OCI-LY7 (cell line): ENCODE data around the gene TSC22D2. TPM values are rescaled to one million over a fixed set of nuclear protein-coding genes. Genes with fewer than 3 reads are reported as not detected.

Experiments
- BruUV-seq: library from RNA; stranded (reverse); fragments of 400-500 nt; replicated peaks from 2 replicates; lab custom pipeline; 2021; lab: Mats Ljungman, UMichigan
- CTCF ChIA-PET: fragments of 300-600 bp; sonication (Branson Sonifier 250); formaldehyde crosslinking; loops from one replicate; lab custom pipeline; 2022; ENCODE audit warnings: antibody characterized with exemption; ENCODE audit not compliant: unreplicated experiment; lab: Charles Lee
- POLR2A ChIA-PET: fragments of 300-600 bp; sonication (Branson Sonifier 250); formaldehyde crosslinking; loops from one replicate; lab custom pipeline; 2022; ENCODE audit warnings: antibody characterized with exemption; lab: Charles Lee
- DNase-seq: peaks from one replicate; pipeline ENCODE4 v3.0.0-alpha.2; 2015; ENCODE audit warnings: low spot score
- H2AFZ ChIP-seq: fragments of 200-600 bp; sonication (generic), shearing (Covaris generic); 2 replicates; pipeline ENCODE4 v1.6.1; 2014; ENCODE audit warnings: mild to moderate bottlenecking, antibody characterized with exemption, low read length, moderate library complexity
- H3K27ac ChIP-seq: fragments of 200-600 bp; sonication (generic); 2 replicates; pipeline ENCODE4 v1.5.1; 2014; ENCODE audit warnings: mixed run types, low read depth, mild to moderate bottlenecking, moderate library complexity, low read length, inconsistent platforms; ENCODE audit not compliant: poor library complexity, severe bottlenecking
- H3K36me3 ChIP-seq: fragments of 200-600 bp; sonication (generic); 2 replicates; pipeline ENCODE4 v1.6.1; 2014; ENCODE audit warnings: mild to moderate bottlenecking, antibody characterized with exemption, low read length, moderate library complexity, mixed read lengths; ENCODE audit not compliant: insufficient read depth
- H3K4me1 ChIP-seq: fragments of 200-600 bp; sonication (generic); 2 replicates; pipeline ENCODE4 v1.5.1; 2014; ENCODE audit warnings: mild to moderate bottlenecking, low read length; ENCODE audit not compliant: insufficient read depth, poor library complexity, severe bottlenecking
- H3K4me2 ChIP-seq: fragments of 200-600 bp; sonication (generic); 2 replicates; pipeline ENCODE4 v1.6.1; 2014; ENCODE audit warnings: mild to moderate bottlenecking, low read length
- H3K4me3 ChIP-seq: fragments of 200-600 bp; sonication (generic); 2 replicates; pipeline ENCODE4 v1.5.1; 2014; ENCODE audit warnings: mild to moderate bottlenecking, low read depth, low read length; ENCODE audit not compliant: poor library complexity, severe bottlenecking
- H3K79me2 ChIP-seq: fragments of 200-600 bp; sonication (generic); 2 replicates; pipeline ENCODE4 v1.6.1; 2016; ENCODE audit warnings: low read depth, mild to moderate bottlenecking, low read length, moderate library complexity, mixed read lengths; ENCODE audit not compliant: insufficient read depth
- H3K9me2 ChIP-seq: fragments of 200-600 bp; sonication (generic); 2 replicates; pipeline ENCODE4 v1.6.1; 2016; ENCODE audit warnings: mild to moderate bottlenecking, low read length, mixed read lengths; ENCODE audit not compliant: insufficient read depth
- H3K9me3 ChIP-seq: fragments of 200-600 bp; sonication (generic); 2 replicates; pipeline ENCODE4 v1.6.1; 2014; ENCODE audit warnings: mild to moderate bottlenecking, mixed run types, low read length, mixed read lengths
- H4K20me1 ChIP-seq: fragments of 200-600 bp; sonication (generic); 2 replicates; pipeline ENCODE4 v1.6.1; 2014; ENCODE audit warnings: mild to moderate bottlenecking, antibody characterized with exemption, low read length, moderate library complexity, mixed read lengths; ENCODE audit not compliant: insufficient read depth
- EZH2phosphoT487 ChIP-seq: fragments of 200-600 bp; sonication (generic); IDR thresholded peaks from 2 replicates; pipeline ENCODE4 v1.6.1; 2018; ENCODE audit warnings: low read depth, borderline replicate concordance, mild to moderate bottlenecking, mixed run types, antibody characterized with exemption, low read length, moderate library complexity, mixed read lengths
- intact Hi-C: fragments of 100-400 bp; cut with micrococcal nuclease; formaldehyde crosslinking; loops from one replicate; pipeline ENCODE4 v1.10.0; 2022; ENCODE audit not compliant: unreplicated experiment
- total RNA-seq, 2 experiments: library from RNA; depleted of rRNA in 1 of 2; stranded (reverse); fragments of >200 nt in 1 of 2; shearing (Covaris generic) in 1 of 2; gene quantifications; 2 replicates each; pipeline ENCODE4 v1.2.3, GENCODE V29; 2014 to 2022
- TF ChIP-seq, protein P1 (sequence below): fragments of 200-600 bp; sonication (generic); conservative IDR thresholded peaks from 2 replicates; pipeline ENCODE4 v1.5.1; 2014; ENCODE audit warnings: mild to moderate bottlenecking, antibody characterized with exemption, low read length, moderate library complexity, mixed read lengths

The TSC22D2 gene
- total RNA-seq, 2 experiments from 2014 or later = 5.9 to 24.2 TPM

GRCh38 chr3:150428562-150428961 lies 20.5 kb downstream of the TSC22D2 start:
- H3K9me2 ChIP-seq = no peaks in the 10 kb centered on the region
- H3K9me3 ChIP-seq = no peaks in the 10 kb centered on the region
- no peaks in the 10 kb centered on the region for H3K4me1 ChIP-seq
- H2AFZ ChIP-seq = no peak overlapping the region
- no peak for DNase-seq
- H3K27ac ChIP-seq = no peak overlapping the region
- TF ChIP-seq, protein P1, sequence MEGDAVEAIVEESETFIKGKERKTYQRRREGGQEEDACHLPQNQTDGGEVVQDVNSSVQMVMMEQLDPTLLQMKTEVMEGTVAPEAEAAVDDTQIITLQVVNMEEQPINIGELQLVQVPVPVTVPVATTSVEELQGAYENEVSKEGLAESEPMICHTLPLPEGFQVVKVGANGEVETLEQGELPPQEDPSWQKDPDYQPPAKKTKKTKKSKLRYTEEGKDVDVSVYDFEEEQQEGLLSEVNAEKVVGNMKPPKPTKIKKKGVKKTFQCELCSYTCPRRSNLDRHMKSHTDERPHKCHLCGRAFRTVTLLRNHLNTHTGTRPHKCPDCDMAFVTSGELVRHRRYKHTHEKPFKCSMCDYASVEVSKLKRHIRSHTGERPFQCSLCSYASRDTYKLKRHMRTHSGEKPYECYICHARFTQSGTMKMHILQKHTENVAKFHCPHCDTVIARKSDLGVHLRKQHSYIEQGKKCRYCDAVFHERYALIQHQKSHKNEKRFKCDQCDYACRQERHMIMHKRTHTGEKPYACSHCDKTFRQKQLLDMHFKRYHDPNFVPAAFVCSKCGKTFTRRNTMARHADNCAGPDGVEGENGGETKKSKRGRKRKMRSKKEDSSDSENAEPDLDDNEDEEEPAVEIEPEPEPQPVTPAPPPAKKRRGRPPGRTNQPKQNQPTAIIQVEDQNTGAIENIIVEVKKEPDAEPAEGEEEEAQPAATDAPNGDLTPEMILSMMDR = no peak
- TF ChIP-seq EZH2phosphoT487 = no peak
- no TSS peak for BruUV-seq
- H3K4me3 ChIP-seq = no peak overlapping the region
- peaks cover 25% of the 10 kb centered on the region for H3K36me3 ChIP-seq
- peaks cover 6% of the 10 kb centered on the region; the same call in 1 of the 2 replicates for H4K20me1 ChIP-seq
- ChIA-PET POLR2A (interaction anchor here (0.5 to 1.6 kb wide), 6 partner anchors 11 to 858 kb away, joined by 3 to 6 read pairs (median 4); no protein-coding TSS in a partner anchor), CTCF (no interaction called here)
- intact Hi-C loops = no loop called here
- peaks cover 25% of the 10 kb centered on the region; the same call in 1 of the 2 replicates for H3K79me2 ChIP-seq
- H3K4me2 ChIP-seq = no peak overlapping the region

GRCh38 chr3:150429767-150430671 lies 21.9 kb downstream of the TSC22D2 start:
- intact Hi-C loops = no loop called here
- Histone ChIP-seq H3K9me2 (no peaks in the 10 kb centered on the region), H2AFZ (no peak overlapping the region), H3K36me3 (peaks cover 18% of the 10 kb centered on the region; the same call in 1 of the 2 replicates), H3K4me2 (no peak overlapping the region), H4K20me1 (peaks cover 6% of the 10 kb centered on the region; the same call in 1 of the 2 replicates), H3K79me2 (peaks cover 13% of the 10 kb centered on the region; the same call in 1 of the 2 replicates), H3K9me3 (no peaks in the 10 kb centered on the region), H3K27ac (no peak overlapping the region), H3K4me3 (no peak overlapping the region), H3K4me1 (no peaks in the 10 kb centered on the region)
- no peak for DNase-seq
- BruUV-seq = no TSS peak
- ChIA-PET POLR2A (interaction anchor here (0.5 to 1.6 kb wide), 7 partner anchors 8 to 56 kb away, joined by 3 to 6 read pairs (median 3); no protein-coding TSS in a partner anchor), CTCF (no interaction called here)
- TF ChIP-seq EZH2phosphoT487 = no peak
- TF ChIP-seq, protein P1 = no peak
